HepG2 (cell line): ENCODE data around the gene GTPBP6. TPM values are rescaled to one million over a fixed set of nuclear protein-coding genes. Genes with fewer than 3 reads are reported as not detected.

ENCODE experiments used
- BRF2 ChIP-seq: sonication (generic); formaldehyde crosslinking; IDR thresholded peaks from 2 replicates; pipeline ENCODE4 v1.8.1; 2022; ENCODE audit warnings: mild to moderate bottlenecking, missing genetic modification reagents
- ELF3 ChIP-seq: IDR thresholded peaks from 2 replicates; pipeline ENCODE4 v1.6.1; 2016; ENCODE audit warnings: missing genetic modification reagents, missing compliant biosample characterization
- ERF ChIP-seq: IDR thresholded peaks from 2 replicates; pipeline ENCODE4 v1.6.1; 2018; ENCODE audit warnings: missing biosample characterization, missing genetic modification reagents
- FIP1L1 ChIP-seq: fragments of 200-400 bp; formaldehyde crosslinking; IDR thresholded peaks from 2 replicates; pipeline ENCODE4 v1.6.1; 2018; ENCODE audit warnings: low read depth, mild to moderate bottlenecking, low read length, moderate library complexity, borderline replicate concordance; ENCODE audit not compliant: insufficient read depth
- FOSL2 ChIP-seq: sonication (generic); formaldehyde crosslinking; IDR thresholded peaks from 2 replicates; pipeline ENCODE4 v1.4.0; 2020; ENCODE audit warnings: missing genetic modification reagents
- FOXP1 ChIP-seq, 2 experiments: fragments of 450-650 bp in 1 of 2; IDR thresholded peaks; 2 replicates each; pipeline ENCODE4 v1.6.1; 2017 to 2018; ENCODE audit warnings: antibody characterized with exemption in 1 of 2
- GABPA ChIP-seq, 2 experiments: IDR thresholded peaks; 2 replicates each; pipeline ENCODE4 v1.6.1; 2011 to 2016; ENCODE audit warnings: low read depth in 2 of 2, low read length in 1 of 2, missing biosample characterization in 1 of 2, missing genetic modification characterization in 1 of 2
- MEIS2 ChIP-seq: sonication (generic); formaldehyde crosslinking; IDR thresholded peaks from 2 replicates; pipeline ENCODE4 v1.9.0; 2021; ENCODE audit warnings: mild to moderate bottlenecking, missing genetic modification reagents
- MTA1 ChIP-seq: sonication (generic); formaldehyde crosslinking; IDR thresholded peaks from 2 replicates; pipeline ENCODE4 v1.4.0; 2020; ENCODE audit warnings: missing genetic modification reagents, mild to moderate bottlenecking, borderline replicate concordance
- NR2F6 ChIP-seq, 2 experiments: IDR thresholded peaks; 2 replicates each; pipeline ENCODE4 v1.6.1; 2016; ENCODE audit warnings: antibody characterized with exemption in 1 of 2, mild to moderate bottlenecking in 1 of 2
- TOPORS ChIP-seq: sonication (generic); formaldehyde crosslinking; IDR thresholded peaks from 2 replicates; pipeline ENCODE4 v1.8.0; 2023; ENCODE audit warnings: mild to moderate bottlenecking, missing genetic modification reagents
- ZBTB38 ChIP-seq: sonication (generic); formaldehyde crosslinking; IDR thresholded peaks from 2 replicates; pipeline ENCODE4 v1.5.1; 2020; ENCODE audit warnings: mild to moderate bottlenecking, missing genetic modification reagents
- ZFX ChIP-seq: sonication (generic); formaldehyde crosslinking; IDR thresholded peaks from 2 replicates; pipeline ENCODE4 v1.4.0; 2020; ENCODE audit warnings: mild to moderate bottlenecking, low read depth, missing genetic modification reagents, moderate library complexity
- ZNF225 ChIP-seq: sonication (generic); formaldehyde crosslinking; IDR thresholded peaks from 2 replicates; pipeline ENCODE4 v1.4.0; 2020; ENCODE audit warnings: mild to moderate bottlenecking, missing genetic modification reagents
- ZNF704 ChIP-seq: sonication (generic); formaldehyde crosslinking; IDR thresholded peaks from 2 replicates; pipeline ENCODE4 v1.8.1; 2023; ENCODE audit warnings: mild to moderate bottlenecking, inconsistent platforms, moderate library complexity, missing genetic modification reagents, borderline replicate concordance
- polyA plus RNA-seq, 8 experiments: library from polyadenylated mRNA; depleted of rRNA in 3 of 8; stranded (reverse) in 7 of 8; unstranded in 1 of 8; fragments of >200 nt; fragmentation: Illumina TruSeq in 4 of 8; extraction: Trizol in 4 of 8; gene quantifications; 2 replicates each; pipeline versions ENCODE4 v1.2.1 to v1.2.3, GENCODE V29; 2011 to 2016; ENCODE audit warnings: low read depth in 4 of 8, missing spikeins in 1 of 8, mixed read lengths in 1 of 8; ENCODE audit not compliant: insufficient read depth in 1 of 8
- total RNA-seq, 5 experiments: library from RNA; depleted of rRNA; stranded (reverse); fragments of >200 nt; fragmentation: Illumina TruSeq; extraction: Trizol; gene quantifications; 2 replicates each; pipeline ENCODE4 v1.2.3, GENCODE V29; 2016; ENCODE audit warnings: low read depth in 1 of 5
- TF ChIP-seq, protein P1 (sequence below): sonication (generic); formaldehyde crosslinking; IDR thresholded peaks from 2 replicates; pipeline ENCODE4 v1.9.0; 2022; ENCODE audit warnings: missing genetic modification reagents, mild to moderate bottlenecking, borderline replicate concordance
- TF ChIP-seq, protein P2 (sequence below): sonication (generic); formaldehyde crosslinking; IDR thresholded peaks from 2 replicates; pipeline ENCODE4 v1.4.0; 2020; ENCODE audit warnings: missing genetic modification reagents
- TF ChIP-seq, protein P3 (sequence below): fragments of 450-650 bp; IDR thresholded peaks from 2 replicates; pipeline ENCODE4 v1.6.1; 2016
- TF ChIP-seq, protein P4 (sequence below): sonication (generic); formaldehyde crosslinking; IDR thresholded peaks from 2 replicates; pipeline ENCODE4 v1.8.0; 2023; ENCODE audit warnings: mild to moderate bottlenecking, missing genetic modification reagents

The GTPBP6 gene
- total and polyA plus RNA-seq, 2 of the 13 experiments (the other 11 are each of a cell fraction or from before 2014, with no cell fraction given) = 20.2 to 39.6 TPM

DNA sequence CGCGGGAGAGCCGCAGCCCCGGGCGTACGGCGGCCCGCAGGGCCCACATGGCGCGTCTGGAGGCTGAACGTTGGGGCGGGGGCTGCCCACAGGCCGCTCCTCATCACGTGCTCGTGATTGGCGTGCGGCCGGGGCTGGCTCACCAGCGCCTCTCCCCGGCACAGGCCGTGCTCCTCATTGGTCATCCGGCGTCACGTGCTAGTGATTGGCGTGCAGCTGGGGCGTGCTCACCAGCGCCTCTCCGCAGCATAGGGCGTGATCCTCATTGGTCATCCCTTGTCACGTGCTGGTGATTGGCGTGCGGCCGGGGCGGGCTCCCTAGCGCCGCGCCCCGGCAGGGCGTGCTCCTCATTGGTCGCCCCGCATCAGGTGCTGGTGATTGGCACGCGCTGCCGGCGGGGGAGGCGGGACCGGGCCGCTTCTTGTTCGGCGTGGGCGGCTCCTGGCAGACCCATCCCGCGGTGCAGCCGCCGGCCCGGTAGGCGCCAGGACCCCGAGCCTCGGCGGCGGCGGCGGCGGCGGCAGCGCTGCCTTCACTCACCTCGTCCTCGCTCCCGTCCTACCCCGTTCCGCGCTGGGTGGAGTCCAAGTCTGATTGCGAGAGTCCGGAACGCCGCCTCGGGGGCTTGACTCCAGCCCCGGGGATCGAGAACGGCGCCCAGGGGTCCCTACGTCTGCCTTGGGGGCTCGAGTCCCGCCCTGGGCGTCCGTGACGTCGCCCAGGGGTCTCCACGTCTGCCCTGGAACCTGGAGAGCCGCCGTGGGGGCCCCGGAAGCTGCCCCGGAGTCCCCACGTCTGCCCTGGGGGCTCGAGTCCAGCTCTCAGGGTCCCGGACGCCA, at the start of gene GTPBP6 (continued):
- TF ChIP-seq, protein P1, sequence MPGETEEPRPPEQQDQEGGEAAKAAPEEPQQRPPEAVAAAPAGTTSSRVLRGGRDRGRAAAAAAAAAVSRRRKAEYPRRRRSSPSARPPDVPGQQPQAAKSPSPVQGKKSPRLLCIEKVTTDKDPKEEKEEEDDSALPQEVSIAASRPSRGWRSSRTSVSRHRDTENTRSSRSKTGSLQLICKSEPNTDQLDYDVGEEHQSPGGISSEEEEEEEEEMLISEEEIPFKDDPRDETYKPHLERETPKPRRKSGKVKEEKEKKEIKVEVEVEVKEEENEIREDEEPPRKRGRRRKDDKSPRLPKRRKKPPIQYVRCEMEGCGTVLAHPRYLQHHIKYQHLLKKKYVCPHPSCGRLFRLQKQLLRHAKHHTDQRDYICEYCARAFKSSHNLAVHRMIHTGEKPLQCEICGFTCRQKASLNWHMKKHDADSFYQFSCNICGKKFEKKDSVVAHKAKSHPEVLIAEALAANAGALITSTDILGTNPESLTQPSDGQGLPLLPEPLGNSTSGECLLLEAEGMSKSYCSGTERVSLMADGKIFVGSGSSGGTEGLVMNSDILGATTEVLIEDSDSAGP = peak; percentile 2; the same call in 1 of the 2 replicates
- TF ChIP-seq ZFX (CRISPR knock-in tag) (peak; percentile 82; the same call in 1 of the 2 replicates), FIP1L1 (0 out of 2 replicates have a peak, but pooled peaks have one; percentile 74), FOSL2 (CRISPR knock-in tag) (0 out of 2 replicates have a peak, but pooled peaks have one; percentile 47), ERF (CRISPR knock-in tag) (peak; percentile 58; the same call in 1 of the 2 replicates), ZNF225 (0 out of 2 replicates have a peak, but pooled peaks have one; percentile 9), GABPA (IDR thresholded peaks at IDR 0.05; ENCODE audit: low read depth, low read length) (no peak), GABPA (CRISPR knock-in tag; IDR thresholded peaks at IDR 0.05; ENCODE audit: low read depth) (no peak), MTA1 (no peak), BRF2 (0 out of 2 replicates have a peak, but pooled peaks have one; percentile 39), MEIS2 (CRISPR knock-in tag) (0 out of 2 replicates have a peak, but pooled peaks have one; percentile 62), TOPORS (CRISPR knock-in tag) (peak; percentile 30; the same call in 1 of the 2 replicates), ZBTB38 (no peak), ELF3 (CRISPR knock-in tag) (0 out of 2 replicates have a peak, but pooled peaks have one; percentile 15), NR2F6 (IDR thresholded peaks at IDR 0.05) (no peak), NR2F6 (CRISPR knock-in tag; IDR thresholded peaks at IDR 0.05) (0 out of 2 replicates have a peak, but pooled peaks have one; percentile 3), FOXP1 (IDR thresholded peaks at IDR 0.05) (no peak), FOXP1 (CRISPR knock-in tag; IDR thresholded peaks at IDR 0.05) (no peak), ZNF704 (CRISPR knock-in tag) (0 out of 2 replicates have a peak, but pooled peaks have one; percentile 14)
- TF ChIP-seq, protein P2, sequence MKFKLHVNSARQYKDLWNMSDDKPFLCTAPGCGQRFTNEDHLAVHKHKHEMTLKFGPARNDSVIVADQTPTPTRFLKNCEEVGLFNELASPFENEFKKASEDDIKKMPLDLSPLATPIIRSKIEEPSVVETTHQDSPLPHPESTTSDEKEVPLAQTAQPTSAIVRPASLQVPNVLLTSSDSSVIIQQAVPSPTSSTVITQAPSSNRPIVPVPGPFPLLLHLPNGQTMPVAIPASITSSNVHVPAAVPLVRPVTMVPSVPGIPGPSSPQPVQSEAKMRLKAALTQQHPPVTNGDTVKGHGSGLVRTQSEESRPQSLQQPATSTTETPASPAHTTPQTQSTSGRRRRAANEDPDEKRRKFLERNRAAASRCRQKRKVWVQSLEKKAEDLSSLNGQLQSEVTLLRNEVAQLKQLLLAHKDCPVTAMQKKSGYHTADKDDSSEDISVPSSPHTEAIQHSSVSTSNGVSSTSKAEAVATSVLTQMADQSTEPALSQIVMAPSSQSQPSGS (CRISPR knock-in tag) = peak; percentile 73
- TF ChIP-seq, protein P3, sequence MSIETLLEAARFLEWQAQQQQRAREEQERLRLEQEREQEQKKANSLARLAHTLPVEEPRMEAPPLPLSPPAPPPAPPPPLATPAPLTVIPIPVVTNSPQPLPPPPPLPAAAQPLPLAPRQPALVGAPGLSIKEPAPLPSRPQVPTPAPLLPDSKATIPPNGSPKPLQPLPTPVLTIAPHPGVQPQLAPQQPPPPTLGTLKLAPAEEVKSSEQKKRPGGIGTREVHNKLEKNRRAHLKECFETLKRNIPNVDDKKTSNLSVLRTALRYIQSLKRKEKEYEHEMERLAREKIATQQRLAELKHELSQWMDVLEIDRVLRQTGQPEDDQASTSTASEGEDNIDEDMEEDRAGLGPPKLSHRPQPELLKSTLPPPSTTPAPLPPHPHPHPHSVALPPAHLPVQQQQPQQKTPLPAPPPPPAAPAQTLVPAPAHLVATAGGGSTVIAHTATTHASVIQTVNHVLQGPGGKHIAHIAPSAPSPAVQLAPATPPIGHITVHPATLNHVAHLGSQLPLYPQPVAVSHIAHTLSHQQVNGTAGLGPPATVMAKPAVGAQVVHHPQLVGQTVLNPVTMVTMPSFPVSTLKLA = peak; percentile 94
- TF ChIP-seq, protein P4, sequence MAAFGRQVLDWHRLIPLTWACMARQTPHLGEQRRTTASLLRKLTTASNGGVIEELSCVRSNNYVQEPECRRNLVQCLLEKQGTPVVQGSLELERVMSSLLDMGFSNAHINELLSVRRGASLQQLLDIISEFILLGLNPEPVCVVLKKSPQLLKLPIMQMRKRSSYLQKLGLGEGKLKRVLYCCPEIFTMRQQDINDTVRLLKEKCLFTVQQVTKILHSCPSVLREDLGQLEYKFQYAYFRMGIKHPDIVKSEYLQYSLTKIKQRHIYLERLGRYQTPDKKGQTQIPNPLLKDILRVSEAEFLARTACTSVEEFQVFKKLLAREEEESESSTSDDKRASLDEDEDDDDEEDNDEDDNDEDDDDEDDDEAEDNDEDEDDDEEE (CRISPR knock-in tag) = peak; percentile 90
